SK-N-SH (cell line): ENCODE measurements around the gene PABPC1L. TPM values are rescaled to one million over a fixed set of nuclear protein-coding genes. Genes with fewer than 3 reads are reported as not detected.

Source experiments
- CTCF ChIA-PET: fragments of 300-600, 350-600 bp; formaldehyde crosslinking; extraction: SDS; loops from one replicate; lab custom pipeline; 2021; lab: Yijun Ruan, JAX
- POLR2A ChIA-PET: fragments of 350-600 bp; sonication (Branson Sonifier 250); formaldehyde crosslinking; extraction: SDS; loops from one replicate; lab custom pipeline; 2020; ENCODE audit warnings: antibody characterized with exemption, inconsistent platforms; lab: Yijun Ruan, JAX
- DNase-seq: peaks from one replicate; pipeline ENCODE4 v3.0.0; 2012
- H2AFZ ChIP-seq: fragments of 200-600 bp; sonication (generic); 2 replicates; pipeline ENCODE4 v1.8.1; 2016; ENCODE audit warnings: antibody characterized with exemption, mild to moderate bottlenecking, low read depth
- H3F3A ChIP-seq: fragments of 200-600 bp; sonication (generic); replicated peaks from 2 replicates; pipeline ENCODE3; 2016; ENCODE audit warnings: antibody characterized with exemption, mild to moderate bottlenecking; ENCODE audit not compliant: insufficient read depth
- H3K27ac ChIP-seq, 2 experiments: fragments of 200-500 bp in 1 of 2; fragments of 200-600 bp in 1 of 2; sonication (Bioruptor generic) in 1 of 2; sonication (generic), shearing (Covaris generic) in 1 of 2; 2 replicates each; pipeline versions ENCODE4 v1.5.1 to v1.6.1; 2014 to 2016; ENCODE audit warnings: low read depth in 2 of 2, inconsistent platforms in 1 of 2, low read length in 1 of 2, mild to moderate bottlenecking in 1 of 2, mixed read lengths in 1 of 2
- H3K27me3 ChIP-seq: fragments of 200-600 bp; sonication (generic), shearing (Covaris generic); 2 replicates; pipeline ENCODE4 v1.6.1; 2016; ENCODE audit warnings: mixed run types; ENCODE audit not compliant: insufficient read depth
- H3K36me3 ChIP-seq, 2 experiments: fragments of 200-500 bp in 1 of 2; fragments of 200-600 bp in 1 of 2; sonication (Bioruptor generic) in 1 of 2; sonication (generic) in 1 of 2; replicated peaks in 1 of 2; 2 replicates each; pipeline versions ENCODE3 to v1.5.1; 2014 to 2016; ENCODE audit warnings: low read length in 1 of 2, mild to moderate bottlenecking in 1 of 2; ENCODE audit not compliant: insufficient read depth in 2 of 2, control insufficient read depth in 1 of 2
- H3K4me1 ChIP-seq, 2 experiments: fragments of 200-500 bp in 1 of 2; fragments of 200-600 bp in 1 of 2; sonication (Bioruptor generic) in 1 of 2; sonication (generic), shearing (Covaris generic) in 1 of 2; 2 replicates each; pipeline versions ENCODE4 v1.5.1 to v1.6.1; 2014 to 2016; ENCODE audit warnings: low read depth in 1 of 2, low read length in 1 of 2, mixed run types in 1 of 2; ENCODE audit not compliant: insufficient read depth in 2 of 2, control insufficient read depth in 1 of 2
- H3K4me2 ChIP-seq: fragments of 200-600 bp; sonication (generic), shearing (Covaris generic); 2 replicates; pipeline ENCODE4 v1.6.1; 2017; ENCODE audit warnings: mixed run types
- H3K4me3 ChIP-seq, 2 experiments: fragments of 200-500 bp in 1 of 2; fragments of 200-600 bp in 1 of 2; sonication (Bioruptor generic) in 1 of 2; sonication (generic), shearing (Covaris generic) in 1 of 2; 2 replicates each; pipeline versions ENCODE4 v1.5.1 to v1.8.1; 2014 to 2016; ENCODE audit warnings: low read depth in 2 of 2, inconsistent platforms in 1 of 2, low read length in 1 of 2, mild to moderate bottlenecking in 1 of 2, mixed read lengths in 1 of 2, moderate library complexity in 1 of 2
- H3K79me2 ChIP-seq: fragments of 200-600 bp; sonication (generic); 2 replicates; pipeline ENCODE4 v1.8.1; 2017; ENCODE audit warnings: mild to moderate bottlenecking; ENCODE audit not compliant: insufficient read depth
- H3K9ac ChIP-seq: fragments of 200-600 bp; sonication (generic); 2 replicates; pipeline ENCODE4 v1.6.1; 2017; ENCODE audit warnings: mixed run types
- H3K9me2 ChIP-seq: fragments of 200-600 bp; sonication (generic); 2 replicates; pipeline ENCODE4 v1.6.1; 2017; ENCODE audit warnings: mixed run types
- H3K9me3 ChIP-seq: fragments of 200-600 bp; sonication (generic); 2 replicates; pipeline ENCODE4 v1.6.1; 2017; ENCODE audit warnings: mixed run types, mild to moderate bottlenecking, moderate library complexity
- H4K20me1 ChIP-seq: fragments of 200-600 bp; sonication (generic); 2 replicates; pipeline ENCODE4 v1.6.1; 2017; ENCODE audit warnings: mild to moderate bottlenecking, mixed run types; ENCODE audit not compliant: insufficient read depth
- ELF1 ChIP-seq: IDR thresholded peaks from 2 replicates; pipeline ENCODE4 v1.4.0; 2012
- EP300 ChIP-seq, 2 experiments: IDR thresholded peaks; 2 replicates each; pipeline versions ENCODE4 v1.4.0 to v1.6.1; 2012; ENCODE audit warnings: borderline replicate concordance in 1 of 2, low read depth in 1 of 2, low read length in 1 of 2
- FOXJ3 ChIP-seq: sonication (generic); formaldehyde crosslinking; IDR thresholded peaks from 2 replicates; pipeline ENCODE4 v1.5.1; 2020; ENCODE audit warnings: mild to moderate bottlenecking, missing genetic modification reagents
- FOXM1 ChIP-seq: IDR thresholded peaks from 2 replicates; pipeline ENCODE4 v1.4.0; 2012; ENCODE audit warnings: low read depth, mild to moderate bottlenecking
- GABPA ChIP-seq: IDR thresholded peaks from 2 replicates; pipeline ENCODE4 v1.4.0; 2012; ENCODE audit warnings: low read depth, mild to moderate bottlenecking
- GATA2 ChIP-seq: sonication (generic); formaldehyde crosslinking; IDR thresholded peaks from 2 replicates; pipeline ENCODE4 v1.5.0; 2020; ENCODE audit warnings: mild to moderate bottlenecking, missing genetic modification reagents
- IRF3 ChIP-seq: fragments of 150-350 bp; IDR thresholded peaks from 2 replicates; pipeline ENCODE4 v1.6.1; 2016; ENCODE audit warnings: mild to moderate bottlenecking, low read depth, low read length
- MEF2A ChIP-seq: IDR thresholded peaks from 2 replicates; pipeline ENCODE4 v1.4.0; 2012; ENCODE audit warnings: low read depth, borderline replicate concordance
- NFIC ChIP-seq: IDR thresholded peaks from 2 replicates; pipeline ENCODE4 v1.4.0; 2012; ENCODE audit warnings: borderline replicate concordance
- RCOR1 ChIP-seq: fragments of 150-350 bp; IDR thresholded peaks from 2 replicates; pipeline ENCODE4 v1.6.1; 2017; ENCODE audit warnings: antibody characterized with exemption, low read length
- SIN3A ChIP-seq: IDR thresholded peaks from 2 replicates; pipeline ENCODE4 v1.6.1; 2012; ENCODE audit warnings: low read depth, mild to moderate bottlenecking, low read length, moderate library complexity, borderline replicate concordance
- SMC3 ChIP-seq: IDR thresholded peaks from 2 replicates; pipeline ENCODE4 v1.6.1; 2012; ENCODE audit warnings: low read depth, low read length, improper control_type of control experiment
- TEAD4 ChIP-seq: IDR thresholded peaks from 2 replicates; pipeline ENCODE4 v1.4.0; 2012; ENCODE audit warnings: mild to moderate bottlenecking, borderline replicate concordance; ENCODE audit not compliant: insufficient read depth
- USF1 ChIP-seq: IDR thresholded peaks from 2 replicates; pipeline ENCODE4 v1.4.0; 2012; ENCODE audit warnings: low read depth, borderline replicate concordance
- YY1 ChIP-seq: IDR thresholded peaks from 2 replicates; pipeline ENCODE4 v1.4.0; 2012; ENCODE audit warnings: low read depth, mild to moderate bottlenecking
- WGBS: methylation state at CpG from one replicate; pipeline ENCODE4 v1.1.6; 2017; ENCODE audit warnings: low lambda C conversion rate; 5-methylcytosine and 5-hydroxymethylcytosine counted together
- polyA plus RNA-seq, 3 experiments: library from polyadenylated mRNA; depleted of rRNA; stranded (reverse); fragments of >200 nt; gene quantifications; 2 replicates each; pipeline ENCODE4 v1.2.3, GENCODE V29; 2012
- TF ChIP-seq, protein P1 (sequence below): IDR thresholded peaks from 2 replicates; pipeline ENCODE4 v1.4.0; 2012; ENCODE audit warnings: low read depth
- TF ChIP-seq, protein P2 (sequence below): IDR thresholded peaks from 2 replicates; pipeline ENCODE4; 2012

The PABPC1L gene
- polyA plus RNA-seq, 1 of the 3 experiments (the other 2 are of a cell fraction) = 205 TPM

DNA sequence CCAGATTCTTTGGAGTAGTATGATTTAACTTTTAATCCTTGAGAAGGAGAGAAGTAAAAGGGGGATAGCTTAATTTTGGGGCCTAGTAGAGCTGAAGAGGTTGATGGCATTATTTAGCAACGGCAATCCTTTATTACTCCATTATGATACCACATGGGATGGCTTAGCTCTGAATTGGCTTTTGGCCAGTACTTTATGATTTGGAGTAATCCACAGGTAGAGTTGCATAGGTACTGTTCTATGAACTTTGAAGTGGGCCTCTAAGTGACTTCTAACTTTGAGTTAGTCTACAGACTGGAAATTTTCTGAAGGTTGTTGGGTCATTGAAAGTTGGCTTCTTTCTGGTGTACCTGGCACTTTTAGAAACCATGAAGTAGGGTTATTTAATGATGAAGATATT is 12.7 kb upstream of the PABPC1L start:
- no peaks in the 10 kb centered on the region for H3K9me2 ChIP-seq
- H4K20me1 ChIP-seq = peaks cover 100% of the 10 kb centered on the region
- no peaks in the 10 kb centered on the region for H3K27me3 ChIP-seq
- H3K27ac ChIP-seq = no peak overlapping the region
- ChIA-PET POLR2A (no interaction called here), CTCF (interaction anchor here (1.1 to 2.1 kb wide), 2 partner anchors 9 to 60 kb away, joined by 3 to 9 read pairs; no protein-coding TSS in a partner anchor)
- no peaks in the 10 kb centered on the region for H3F3A ChIP-seq
- H2AFZ ChIP-seq = no peak overlapping the region
- DNase-seq = no peak
- H3K9me3 ChIP-seq = no peaks in the 10 kb centered on the region
- H3K36me3 ChIP-seq = peaks cover 19 to 35% of the 10 kb centered on the region in 2 experiments
- H3K4me2 ChIP-seq = no peak overlapping the region
- H3K4me3 ChIP-seq = no peak overlapping the region
- peaks cover 100% of the 10 kb centered on the region for H3K79me2 ChIP-seq
- H3K9ac ChIP-seq = no peak overlapping the region
- WGBS = 91% methylated on average over 1 of the region's 1 CpG
- TF ChIP-seq SMC3 = no peak
- TF ChIP-seq SIN3A = no peak
- no peak for TF ChIP-seq GATA2
- no peak for TF ChIP-seq FOXJ3 (CRISPR knock-in tag)
- no peak for TF ChIP-seq EP300 (IDR thresholded peaks at IDR 0.05; ENCODE audit: borderline replicate concordance in 1 of 2, low read depth in 1 of 2, low read length in 1 of 2)
- TF ChIP-seq USF1 = no peak
- no peak for TF ChIP-seq YY1
- no peak for TF ChIP-seq IRF3
- TF ChIP-seq FOXM1 = no peak
- no peak for TF ChIP-seq MEF2A
- no peak for TF ChIP-seq ELF1
- H3K4me1 ChIP-seq = peaks cover 0 to 2% of the 10 kb centered on the region in 2 experiments; a peak in 3 of 4 replicates

DNA sequence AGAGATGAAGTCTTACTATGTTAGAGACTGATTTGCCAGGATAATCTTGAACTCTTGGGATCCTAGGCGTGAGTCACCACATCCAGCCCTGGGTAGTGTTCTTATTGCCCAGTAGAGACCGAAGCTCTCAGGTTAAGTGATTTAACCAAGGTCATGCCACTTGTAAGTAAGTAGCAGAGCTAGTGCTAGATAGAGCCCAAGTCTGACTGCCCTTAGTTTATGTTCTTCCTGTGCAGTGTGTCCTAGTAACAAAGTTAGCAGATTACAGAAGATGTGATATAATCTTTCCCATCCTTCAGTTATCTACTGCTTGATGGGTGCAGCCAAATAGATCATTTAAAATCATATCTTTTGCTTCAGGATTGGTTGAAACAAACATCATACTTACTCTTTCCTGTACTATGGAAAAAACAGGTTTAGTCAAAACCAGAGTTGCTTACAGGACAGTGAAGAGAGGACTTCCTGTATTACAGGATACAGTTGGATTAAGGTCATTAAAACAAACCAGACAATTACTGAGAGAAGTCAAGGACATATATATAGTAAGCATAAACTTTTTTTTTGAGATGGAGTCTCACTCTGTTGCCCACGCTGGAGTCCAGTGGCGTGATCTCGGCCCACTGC is 9.5 kb upstream of the PABPC1L start:
- TF ChIP-seq, protein P1, sequence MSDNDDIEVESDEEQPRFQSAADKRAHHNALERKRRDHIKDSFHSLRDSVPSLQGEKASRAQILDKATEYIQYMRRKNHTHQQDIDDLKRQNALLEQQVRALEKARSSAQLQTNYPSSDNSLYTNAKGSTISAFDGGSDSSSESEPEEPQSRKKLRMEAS = no peak
- TF ChIP-seq, protein P2, sequence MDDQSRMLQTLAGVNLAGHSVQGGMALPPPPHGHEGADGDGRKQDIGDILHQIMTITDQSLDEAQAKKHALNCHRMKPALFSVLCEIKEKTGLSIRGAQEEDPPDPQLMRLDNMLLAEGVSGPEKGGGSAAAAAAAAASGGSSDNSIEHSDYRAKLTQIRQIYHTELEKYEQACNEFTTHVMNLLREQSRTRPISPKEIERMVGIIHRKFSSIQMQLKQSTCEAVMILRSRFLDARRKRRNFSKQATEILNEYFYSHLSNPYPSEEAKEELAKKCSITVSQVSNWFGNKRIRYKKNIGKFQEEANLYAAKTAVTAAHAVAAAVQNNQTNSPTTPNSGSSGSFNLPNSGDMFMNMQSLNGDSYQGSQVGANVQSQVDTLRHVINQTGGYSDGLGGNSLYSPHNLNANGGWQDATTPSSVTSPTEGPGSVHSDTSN = no peak
- TF ChIP-seq SIN3A (no peak), NFIC (no peak), TEAD4 (no peak), ELF1 (no peak), RCOR1 (no peak), GABPA (no peak)
- 71% methylated on average over 4 of the region's 5 CpGs for WGBS

More for the DNA sequence above, 9.5 kb upstream of the PABPC1L start:
- H3F3A ChIP-seq = peaks cover 7% of the 10 kb centered on the region
- ChIA-PET POLR2A (no interaction called here), CTCF (interaction anchor here (0.5 kb wide), 1 partner anchor 17 kb away, joined by 3 read pairs; no protein-coding TSS in a partner anchor)
- peaks cover 0 to 2% of the 10 kb centered on the region in 2 experiments; a peak in 2 of 4 replicates for H3K4me1 ChIP-seq
- no peak for DNase-seq
- no peaks in the 10 kb centered on the region for H3K9me2 ChIP-seq
- H3K9ac ChIP-seq = no peak overlapping the region
- H3K27me3 ChIP-seq = no peaks in the 10 kb centered on the region
- no peak overlapping the region for H3K4me3 ChIP-seq
- H3K36me3 ChIP-seq = peaks cover 33 to 52% of the 10 kb centered on the region in 2 experiments
- H3K4me2 ChIP-seq = no peak overlapping the region
- no peak overlapping the region for H3K27ac ChIP-seq
- H3K9me3 ChIP-seq = no peaks in the 10 kb centered on the region
- H4K20me1 ChIP-seq = peaks cover 96% of the 10 kb centered on the region
- peaks cover 100% of the 10 kb centered on the region for H3K79me2 ChIP-seq
- no peak overlapping the region for H2AFZ ChIP-seq
